ENCODE measurements around the gene PPFIBP1.

The PPFIBP1 gene

GRCh38 chr12:27696293-27696652 lies 172.3 kb downstream of the PPFIBP1 start, which contains the start of gene REP15:
REP15 (plus strand) TSS chr12:27696447; CDS start chr12:27696563, 116 bp downstream.
- no peak for DNase-seq
- Mint-ChIP-seq H3K9me3 (no peaks in the 10 kb centered on the region), H3K4me3 (no peak within 1 kb of the TSS), H3K36me3 (peaks cover 4 to 26% of the 10 kb centered on the region in 2 donors), H3K27ac (no peak within 1 kb of the TSS), H3K4me1 (no peaks in the 10 kb centered on the region), H3K27me3 (peaks cover 0 to 3% of the 10 kb centered on the region in 2 donors)
- ATAC-seq (replicated peaks), result no peak

GRCh38 chr12:27696864-27697564 lies 173.0 kb downstream of the PPFIBP1 start:
- H3K4me1 Mint-ChIP-seq, result no peaks in the 10 kb centered on the region
- ATAC-seq (replicated peaks), result no peak
- H3K9me3 Mint-ChIP-seq, result no peaks in the 10 kb centered on the region

GRCh38 chr12:27703720-27704452 lies 179.9 kb downstream of the PPFIBP1 start:
- Mint-ChIP-seq H3K9me3 (no peaks in the 10 kb centered on the region), H3K36me3 (no peaks in the 10 kb centered on the region), H3K27ac (no peak overlapping the region), H3K4me3 (no peak overlapping the region), H3K4me1 (no peaks in the 10 kb centered on the region), H3K27me3 (peaks cover 0 to 4% of the 10 kb centered on the region in 2 donors)
- ATAC-seq (replicated peaks) (peak; percentile 87 to 96), DNase-seq (peak; percentile 35)

More at GRCh38 chr12:27696864-27697564, 173.0 kb downstream of the PPFIBP1 start:
- no peak overlapping the region for H3K4me3 Mint-ChIP-seq
- H3K36me3 Mint-ChIP-seq, result peaks cover 2 to 23% of the 10 kb centered on the region in 2 donors
- H3K27ac Mint-ChIP-seq, result no peak overlapping the region
- DNase-seq, result no peak
- peaks cover 0 to 4% of the 10 kb centered on the region in 2 donors for H3K27me3 Mint-ChIP-seq

GRCh38 chr12:27705263-27705662 lies 181.3 kb downstream of the PPFIBP1 start:
- DNase-seq (no peak), ATAC-seq (replicated peaks) (no peak)
- Mint-ChIP-seq H3K4me3 (no peak overlapping the region), H3K9me3 (no peaks in the 10 kb centered on the region), H3K27me3 (peaks cover 0 to 4% of the 10 kb centered on the region in 2 donors), H3K4me1 (no peaks in the 10 kb centered on the region), H3K27ac (no peak overlapping the region), H3K36me3 (no peaks in the 10 kb centered on the region)

- H3K9me3 Mint-ChIP-seq, result no peaks in the 10 kb centered on the region
- H3K27me3 Mint-ChIP-seq, result no peaks in the 10 kb centered on the region
- H3K27ac Mint-ChIP-seq, result no peak overlapping the region
- no peak for ATAC-seq (replicated peaks)
- H3K36me3 Mint-ChIP-seq, result peaks cover 2 to 8% of the 10 kb centered on the region in 2 donors
- DNase-seq, result no peak
- H3K4me1 Mint-ChIP-seq, result peaks cover 5 to 7% of the 10 kb centered on the region in 2 donors
- H3K4me3 Mint-ChIP-seq, result no peak overlapping the region
Measured at GRCh38 chr12:27707216-27707615, 183.2 kb downstream of the PPFIBP1 start.

- peak overlapping the region; percentile 93 to 98 for H3K4me3 Mint-ChIP-seq
- H3K27me3 Mint-ChIP-seq, result no peaks in the 10 kb centered on the region
- no peak for ATAC-seq (replicated peaks)
- DNase-seq, result no peak
- peaks cover 11 to 16% of the 10 kb centered on the region in 2 donors for H3K4me1 Mint-ChIP-seq
- no peaks in the 10 kb centered on the region for H3K9me3 Mint-ChIP-seq
- no peak overlapping the region for H3K27ac Mint-ChIP-seq
- peaks cover 6 to 23% of the 10 kb centered on the region in 2 donors for H3K36me3 Mint-ChIP-seq
Measured at GRCh38 chr12:27709212-27709931, 185.4 kb downstream of the PPFIBP1 start.

GRCh38 chr12:27709932-27710591 lies 186.1 kb downstream of the PPFIBP1 start:
- peaks cover 6 to 23% of the 10 kb centered on the region in 2 donors for H3K36me3 Mint-ChIP-seq

GRCh38 chr12:27710592-27711316 lies 186.7 kb downstream of the PPFIBP1 start, which contains the start of gene MRPS35:
MRPS35 (plus strand) TSS chr12:27710832; CDS start chr12:27710844, 12 bp downstream.
- DNase-seq, result peak; percentile 94
- H3K27ac Mint-ChIP-seq, result peak within 1 kb of the TSS; percentile 98
- H3K9me3 Mint-ChIP-seq, result no peaks in the 10 kb centered on the region
- peaks cover 6 to 23% of the 10 kb centered on the region in 2 donors for H3K36me3 Mint-ChIP-seq
- peaks cover 11 to 16% of the 10 kb centered on the region in 2 donors for H3K4me1 Mint-ChIP-seq
- ATAC-seq (replicated peaks), result peak; percentile 98
- H3K27me3 Mint-ChIP-seq, result no peaks in the 10 kb centered on the region
- peak within 1 kb of the TSS; percentile 93 to 98 for H3K4me3 Mint-ChIP-seq

More at GRCh38 chr12:27709932-27710591, 186.1 kb downstream of the PPFIBP1 start:
- H3K27me3 Mint-ChIP-seq, result no peaks in the 10 kb centered on the region
- H3K9me3 Mint-ChIP-seq, result no peaks in the 10 kb centered on the region
- peak overlapping the region; percentile 93 to 98 for H3K4me3 Mint-ChIP-seq
- DNase-seq, result no peak
- ATAC-seq (replicated peaks), result peak; percentile 46 to 52
- H3K27ac Mint-ChIP-seq, result peak overlapping the region; percentile 98
- H3K4me1 Mint-ChIP-seq, result peaks cover 11 to 16% of the 10 kb centered on the region in 2 donors

- Mint-ChIP-seq H3K9me3 (no peaks in the 10 kb centered on the region), H3K27me3 (no peaks in the 10 kb centered on the region), H3K4me1 (peaks cover 11 to 16% of the 10 kb centered on the region in 2 donors), H3K27ac (peak overlapping the region; percentile 98), H3K4me3 (peak overlapping the region; percentile 93 to 98), H3K36me3 (peaks cover 6 to 23% of the 10 kb centered on the region in 2 donors)
- peak; percentile 32 to 46 for ATAC-seq (replicated peaks)
- no peak for DNase-seq
Measured at GRCh38 chr12:27711317-27711682, 187.3 kb downstream of the PPFIBP1 start.

GRCh38 chr12:27711967-27712366 lies 188.0 kb downstream of the PPFIBP1 start:
- DNase-seq (no peak), ATAC-seq (replicated peaks) (no peak)
- H3K4me1 Mint-ChIP-seq, result peaks cover 11 to 16% of the 10 kb centered on the region in 2 donors
- H3K9me3 Mint-ChIP-seq, result no peaks in the 10 kb centered on the region
- H3K36me3 Mint-ChIP-seq, result peaks cover 6 to 23% of the 10 kb centered on the region in 2 donors
- H3K27me3 Mint-ChIP-seq, result no peaks in the 10 kb centered on the region
- H3K4me3 Mint-ChIP-seq, result peak overlapping the region; percentile 93 to 98
- no peak overlapping the region for H3K27ac Mint-ChIP-seq

GRCh38 chr12:27723212-27723611 lies 199.2 kb downstream of the PPFIBP1 start:
- Mint-ChIP-seq H3K27me3 (no peaks in the 10 kb centered on the region), H3K9me3 (no peaks in the 10 kb centered on the region), H3K27ac (peak overlapping the region; percentile 9), H3K36me3 (peaks cover 9 to 14% of the 10 kb centered on the region in 2 donors), H3K4me3 (no peak overlapping the region), H3K4me1 (peaks cover 4 to 9% of the 10 kb centered on the region in 2 donors)
- no peak for DNase-seq
- peak in 1 of 2 donors; percentile 7 for ATAC-seq (replicated peaks)

GRCh38 chr12:27730097-27730588 lies 206.1 kb downstream of the PPFIBP1 start:
- Mint-ChIP-seq H3K4me3 (no peak overlapping the region), H3K9me3 (no peaks in the 10 kb centered on the region), H3K27ac (no peak overlapping the region), H3K4me1 (peaks cover 0 to 2% of the 10 kb centered on the region in 2 donors), H3K36me3 (peaks cover 20 to 45% of the 10 kb centered on the region in 2 donors), H3K27me3 (no peaks in the 10 kb centered on the region)
- DNase-seq (no peak), ATAC-seq (replicated peaks) (no peak)

- Mint-ChIP-seq H3K27ac (no peak overlapping the region), H3K4me3 (no peak overlapping the region), H3K27me3 (no peaks in the 10 kb centered on the region), H3K4me1 (peaks cover 0 to 2% of the 10 kb centered on the region in 2 donors), H3K9me3 (no peaks in the 10 kb centered on the region), H3K36me3 (peaks cover 15 to 41% of the 10 kb centered on the region in 2 donors)
- ATAC-seq (replicated peaks) (peak; percentile 48 to 52), DNase-seq (no peak)
Measured at GRCh38 chr12:27732281-27732680, 208.3 kb downstream of the PPFIBP1 start.
